B cell (primary cell): ENCODE measurements around the gene CACYBP. TPM values are rescaled to one million over a fixed set of nuclear protein-coding genes. Genes with fewer than 3 reads are reported as not detected.

Experiments used
- ATAC-seq: fragments of 200-7000 bp; cut with Tn5 transposase; one replicate; pipeline ENCODE4 v1.10.0; 2021; ENCODE audit warnings: low read depth, mild to moderate bottlenecking, moderate number of reproducible peaks, moderate library complexity
- CTCF ChIA-PET: fragments of 350-600 bp; sonication (Branson Sonifier 250); formaldehyde crosslinking; loops from one replicate; lab custom pipeline; 2021; ENCODE audit warnings: antibody characterized with exemption, inconsistent platforms; lab: Charles Lee
- POLR2A ChIA-PET: fragments of 350-600 bp; sonication (Branson Sonifier 250); formaldehyde crosslinking; loops from one replicate; lab custom pipeline; 2021; ENCODE audit warnings: antibody characterized with exemption; lab: Charles Lee
- DNase-seq: peaks from one replicate; pipeline ENCODE4 v3.0.0; 2013
- H2AFZ ChIP-seq: 2 replicates; pipeline ENCODE4 v1.6.1; 2012; ENCODE audit warnings: mild to moderate bottlenecking, low read depth, low read length; ENCODE audit not compliant: insufficient read depth, poor library complexity, severe bottlenecking
- H3K27ac ChIP-seq, 2 donors: 1 replicate in 1 of 2; 2 replicates in 1 of 2; pipeline ENCODE4 v1.5.1; 2012 to 2013; ENCODE audit warnings: low read length in 2 of 2, mild to moderate bottlenecking in 2 of 2, moderate library complexity in 1 of 2
- H3K27me3 ChIP-seq, 4 experiments: fragments of 200-600 bp in 1 of 4; sonication (generic) in 1 of 4; replicated peaks in 1 of 4; 1 replicate in 2 of 4; 2 replicates in 2 of 4; pipeline versions ENCODE4 v1.6.1 to v1.7.0; 2013 to 2016; ENCODE audit warnings: low read length in 3 of 4, mild to moderate bottlenecking in 2 of 4, mixed read lengths in 1 of 4, moderate library complexity in 1 of 4; ENCODE audit not compliant: insufficient read depth in 4 of 4, control insufficient read depth in 3 of 4; ENCODE audit errors: control extremely low read depth in 1 of 4
- H3K36me3 ChIP-seq, 2 experiments: replicated peaks in 1 of 2; 1 replicate in 1 of 2; 2 replicates in 1 of 2; pipeline versions ENCODE4 v1.6.1 to v1.7.1; 2013; ENCODE audit warnings: low read length in 1 of 2; ENCODE audit not compliant: insufficient read depth in 2 of 2, control insufficient read depth in 1 of 2; ENCODE audit errors: control extremely low read depth in 1 of 2, extremely low read depth in 1 of 2
- H3K4me1 ChIP-seq, 2 donors: fragments of 200-600 bp in 1 of 2; sonication (generic) in 1 of 2; 1 replicate in 1 of 2; 2 replicates in 1 of 2; pipeline versions ENCODE4 v1.5.1 to v1.6.1; 2013 to 2017; ENCODE audit warnings: low read length in 2 of 2; ENCODE audit not compliant: control insufficient read depth in 2 of 2, insufficient read depth in 2 of 2
- H3K4me2 ChIP-seq: replicated peaks from 2 replicates; pipeline ENCODE3; 2012; ENCODE audit warnings: mild to moderate bottlenecking, low read depth, low read length; ENCODE audit not compliant: poor library complexity, severe bottlenecking
- H3K4me3 ChIP-seq, 5 experiments: fragments of 200-600 bp in 1 of 5; sonication (generic) in 1 of 5; 1 replicate in 3 of 5; 2 replicates in 2 of 5; pipeline versions ENCODE4 v1.5.1 to v1.7.0; 2011 to 2016; ENCODE audit warnings: low read length in 4 of 5, mild to moderate bottlenecking in 4 of 5, low read depth in 2 of 5, control low read depth in 1 of 5, moderate library complexity in 1 of 5; ENCODE audit not compliant: insufficient read depth in 1 of 5; ENCODE audit errors: control extremely low read depth in 1 of 5, extremely low read depth in 1 of 5
- H3K79me2 ChIP-seq: fragments of 200-600 bp; sonication (generic); one replicate; pipeline ENCODE4 v1.6.0; 2016; ENCODE audit warnings: low read length; ENCODE audit not compliant: control insufficient read depth, insufficient read depth
- H3K9ac ChIP-seq: fragments of 200-600 bp; sonication (generic); 2 replicates; pipeline ENCODE4 v1.6.1; 2017; ENCODE audit warnings: mild to moderate bottlenecking, low read length, moderate library complexity
- H3K9me3 ChIP-seq, 3 donors: one replicate each; pipeline versions ENCODE4 v1.6.1 to v1.7.1; 2013; ENCODE audit warnings: low read length in 2 of 3; ENCODE audit not compliant: control insufficient read depth in 2 of 3, insufficient read depth in 1 of 3; ENCODE audit errors: control extremely low read depth in 1 of 3
- H4K20me1 ChIP-seq: 2 replicates; pipeline ENCODE4 v1.6.0; 2012; ENCODE audit warnings: mild to moderate bottlenecking, low read length; ENCODE audit not compliant: insufficient read depth, control insufficient read depth, poor library complexity, severe bottlenecking
- H3K27ac Mint-ChIP-seq: one replicate; pipeline ENCODE4 v1.8.0; 2021; ENCODE audit warnings: mixed read lengths
- H3K27me3 Mint-ChIP-seq: one replicate; pipeline ENCODE4 v1.8.0; 2021; ENCODE audit warnings: mixed read lengths
- H3K4me1 Mint-ChIP-seq: one replicate; pipeline ENCODE4 v1.8.0; 2021; ENCODE audit warnings: mixed read lengths
- H3K4me3 Mint-ChIP-seq: one replicate; pipeline ENCODE4 v1.8.0; 2021; ENCODE audit warnings: mixed read lengths
- H3K9me3 Mint-ChIP-seq: one replicate; pipeline ENCODE4 v1.8.0; 2022; ENCODE audit warnings: mixed read lengths; ENCODE audit not compliant: insufficient read depth
- EZH2 ChIP-seq: IDR thresholded peaks from 2 replicates; pipeline ENCODE4 v1.6.1; 2012; ENCODE audit warnings: borderline replicate concordance, low read depth, mild to moderate bottlenecking, moderate library complexity, low read length; ENCODE audit not compliant: insufficient read depth, poor library complexity, severe bottlenecking
- WGBS: methylation state at CpG from one replicate; pipeline ENCODE4 v1.1.5; 2013; ENCODE audit warnings: missing lambda C conversion rate; ENCODE audit not compliant: insufficient coverage; 5-methylcytosine and 5-hydroxymethylcytosine counted together
- intact Hi-C: fragments of 100-400 bp; cut with micrococcal nuclease; formaldehyde crosslinking; loops from one replicate; pipeline ENCODE4 v1.10.0; 2022
- polyA plus RNA-seq: library from polyadenylated mRNA; depleted of rRNA; stranded (reverse); fragments of >200 nt; gene quantifications from 2 replicates; pipeline ENCODE4 v1.2.3, GENCODE V29; 2012
- total RNA-seq, 2 donors: library from RNA; stranded (reverse); fragments of 120-200 nt in 1 of 2; gene quantifications; 1 replicate in 1 of 2; 2 replicates in 1 of 2; pipeline versions ENCODE4 v1.2.3 to v1.2.4, GENCODE V29; 2013 to 2022
- TF ChIP-seq, protein P1 (sequence below): fragments of 200-600 bp; IDR thresholded peaks from one replicate; pipeline ENCODE4 v1.8.0; 2022; ENCODE audit warnings: antibody characterized with exemption, mild to moderate bottlenecking

Gene CACYBP
- total and polyA plus RNA-seq, 2 donors (not counting 1 experiment from before 2014, with no cell fraction given): 16.2 to 71.1 TPM

DNA sequence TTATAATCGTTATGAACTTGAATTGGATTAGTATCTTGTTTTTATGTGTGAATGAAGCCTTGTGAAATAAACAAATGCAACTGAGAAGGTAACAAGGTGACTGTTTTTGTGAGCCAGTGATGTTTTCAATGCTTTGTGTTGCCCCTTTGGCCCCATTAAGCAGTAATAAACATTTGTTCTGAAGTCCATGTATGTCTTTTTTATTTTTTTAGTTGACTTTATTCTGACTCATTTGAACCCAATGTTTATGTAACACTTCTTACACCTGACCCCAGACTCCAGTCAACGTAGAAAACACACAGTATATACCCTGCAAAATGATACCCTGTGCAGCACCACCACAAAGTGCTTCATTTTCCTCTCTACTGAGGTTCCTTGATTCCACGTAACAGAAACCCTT, 4.6 kb upstream of the CACYBP start:
- H3K27ac Mint-ChIP-seq: no peak overlapping the region
- peaks cover 2% of the 10 kb centered on the region for H3K79me2 ChIP-seq
- ChIA-PET POLR2A (no interaction called here), CTCF (interaction anchor here (1.4 kb wide), 1 partner anchor 9 kb away, joined by 5 read pairs; no protein-coding TSS in a partner anchor)
- H3K27ac ChIP-seq: no peak overlapping the region
- no peaks in the 10 kb centered on the region for H3K9me3 Mint-ChIP-seq
- H4K20me1 ChIP-seq: no peaks in the 10 kb centered on the region
- H3K9ac ChIP-seq: no peak overlapping the region
- no peaks in the 10 kb centered on the region for H3K27me3 Mint-ChIP-seq
- no peak overlapping the region for H2AFZ ChIP-seq
- no peak for ATAC-seq
- intact Hi-C loops: loop anchor here (10.0 kb wide), 1 partner anchor 730 kb away; no protein-coding TSS in a partner anchor
- H3K4me1 ChIP-seq: peaks cover 18 to 21% of the 10 kb centered on the region in 2 donors
- H3K4me3 Mint-ChIP-seq: no peak overlapping the region
- H3K4me3 ChIP-seq: no peak overlapping the region
- WGBS: 100% methylated on average over 1 of the region's 3 CpGs
- no peak for DNase-seq
- peaks cover 0 to 6% of the 10 kb centered on the region in 2 experiments for H3K36me3 ChIP-seq
- peaks cover 20% of the 10 kb centered on the region for H3K4me1 Mint-ChIP-seq
- H3K27me3 ChIP-seq: no peaks in the 10 kb centered on the region
- H3K4me2 ChIP-seq: no peak overlapping the region
- no peak for TF ChIP-seq EZH2
- TF ChIP-seq, protein P1, sequence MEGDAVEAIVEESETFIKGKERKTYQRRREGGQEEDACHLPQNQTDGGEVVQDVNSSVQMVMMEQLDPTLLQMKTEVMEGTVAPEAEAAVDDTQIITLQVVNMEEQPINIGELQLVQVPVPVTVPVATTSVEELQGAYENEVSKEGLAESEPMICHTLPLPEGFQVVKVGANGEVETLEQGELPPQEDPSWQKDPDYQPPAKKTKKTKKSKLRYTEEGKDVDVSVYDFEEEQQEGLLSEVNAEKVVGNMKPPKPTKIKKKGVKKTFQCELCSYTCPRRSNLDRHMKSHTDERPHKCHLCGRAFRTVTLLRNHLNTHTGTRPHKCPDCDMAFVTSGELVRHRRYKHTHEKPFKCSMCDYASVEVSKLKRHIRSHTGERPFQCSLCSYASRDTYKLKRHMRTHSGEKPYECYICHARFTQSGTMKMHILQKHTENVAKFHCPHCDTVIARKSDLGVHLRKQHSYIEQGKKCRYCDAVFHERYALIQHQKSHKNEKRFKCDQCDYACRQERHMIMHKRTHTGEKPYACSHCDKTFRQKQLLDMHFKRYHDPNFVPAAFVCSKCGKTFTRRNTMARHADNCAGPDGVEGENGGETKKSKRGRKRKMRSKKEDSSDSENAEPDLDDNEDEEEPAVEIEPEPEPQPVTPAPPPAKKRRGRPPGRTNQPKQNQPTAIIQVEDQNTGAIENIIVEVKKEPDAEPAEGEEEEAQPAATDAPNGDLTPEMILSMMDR: no peak
- H3K9me3 ChIP-seq: no peaks in the 10 kb centered on the region

DNA sequence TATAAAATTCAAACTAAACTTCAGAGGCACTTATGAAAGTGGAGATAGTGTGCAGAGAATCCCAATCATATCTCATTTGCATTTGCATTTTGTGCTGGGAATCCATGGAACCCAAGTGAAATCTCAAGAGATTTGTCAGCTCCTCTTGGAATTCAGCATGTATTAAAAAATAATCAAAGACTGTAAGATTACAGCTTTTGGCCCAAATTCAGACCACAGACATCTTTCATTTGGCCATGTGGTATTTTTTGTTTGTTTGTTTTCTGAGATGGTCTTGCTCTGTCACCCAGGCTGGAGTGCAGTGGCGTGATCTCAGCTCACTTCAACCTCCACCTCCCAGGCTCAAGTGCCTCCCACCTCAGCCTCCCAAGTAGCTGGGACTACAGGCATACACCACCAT, 3.8 kb upstream of the CACYBP start:
- WGBS: no CpG with 5 or more reads among the region's 1 CpG
- Histone ChIP-seq H3K9me3 (no peaks in the 10 kb centered on the region), H3K9ac (no peak overlapping the region), H3K36me3 (peaks cover 0 to 6% of the 10 kb centered on the region in 2 experiments), H3K27ac (no peak overlapping the region), H4K20me1 (no peaks in the 10 kb centered on the region), H2AFZ (no peak overlapping the region), H3K79me2 (peaks cover 10% of the 10 kb centered on the region), H3K4me3 (no peak overlapping the region), H3K4me1 (peaks cover 13 to 19% of the 10 kb centered on the region in 2 donors), H3K27me3 (no peaks in the 10 kb centered on the region), H3K4me2 (no peak overlapping the region)
- H3K27ac Mint-ChIP-seq: no peak overlapping the region
- H3K4me3 Mint-ChIP-seq: no peak overlapping the region
- H3K4me1 Mint-ChIP-seq: peaks cover 19% of the 10 kb centered on the region
- ChIA-PET CTCF (interaction anchor here (0.5 to 1.4 kb wide), 3 partner anchors 10 to 219 kb away, joined by 3 to 5 read pairs (median 4); no protein-coding TSS in a partner anchor), POLR2A (no interaction called here)
- TF ChIP-seq, protein P1: no peak
- no peak for TF ChIP-seq EZH2
- no peaks in the 10 kb centered on the region for H3K27me3 Mint-ChIP-seq
- intact Hi-C loops: loop anchor here (10.0 kb wide), 1 partner anchor 731 kb away; no protein-coding TSS in a partner anchor
- DNase-seq: no peak
- no peaks in the 10 kb centered on the region for H3K9me3 Mint-ChIP-seq
- no peak for ATAC-seq
